Fibroblast of lung (primary cell): ENCODE results near the gene WEE1. TPM values are rescaled to one million over a fixed set of nuclear protein-coding genes. Genes with fewer than 3 reads are reported as not detected.

Experiments
- DNase-seq, 2 donors: peaks; one replicate each; pipeline versions ENCODE4 v3.0.0 to v3.0.0-alpha.2; 2010; ENCODE audit warnings: low read depth in 2 of 2
- H2AFZ ChIP-seq: 2 replicates; pipeline ENCODE4 v1.5.1; 2012; ENCODE audit warnings: low read length, control low read depth, inconsistent platforms
- H3K27ac ChIP-seq: 2 replicates; pipeline ENCODE4 v1.5.1; 2011; ENCODE audit warnings: low read length, control low read depth; ENCODE audit not compliant: insufficient read depth
- H3K27me3 ChIP-seq: 2 replicates; pipeline ENCODE4 v1.5.1; 2011; ENCODE audit warnings: mild to moderate bottlenecking, low read length; ENCODE audit not compliant: control insufficient read depth, insufficient read depth
- H3K36me3 ChIP-seq: 2 replicates; pipeline ENCODE4 v1.5.1; 2011; ENCODE audit warnings: low read length; ENCODE audit not compliant: control insufficient read depth, insufficient read depth
- H3K4me1 ChIP-seq: 2 replicates; pipeline ENCODE4 v1.5.1; 2011; ENCODE audit warnings: low read length; ENCODE audit not compliant: control insufficient read depth, insufficient read depth; ENCODE audit errors: extremely low read depth
- H3K4me2 ChIP-seq: 2 replicates; pipeline ENCODE4 v1.5.1; 2011; ENCODE audit warnings: low read length, control low read depth; ENCODE audit not compliant: insufficient read depth; ENCODE audit errors: extremely low read depth
- H3K4me3 ChIP-seq, 4 experiments: fragments of 200-600 bp in 1 of 4; sonication (generic) in 1 of 4; replicated peaks in 1 of 4; 2 replicates each; pipeline ENCODE4 v1.5.1; 2011 to 2016; ENCODE audit warnings: low read length in 4 of 4, low read depth in 3 of 4, mild to moderate bottlenecking in 3 of 4, control low read depth in 2 of 4, inconsistent platforms in 1 of 4, mixed read lengths in 1 of 4; ENCODE audit not compliant: insufficient read depth in 1 of 4; ENCODE audit errors: control extremely low read depth in 1 of 4
- H3K79me2 ChIP-seq: 2 replicates; pipeline ENCODE4 v1.5.1; 2012; ENCODE audit warnings: mild to moderate bottlenecking, low read length, inconsistent platforms; ENCODE audit not compliant: control insufficient read depth, insufficient read depth
- H3K9ac ChIP-seq: 2 replicates; pipeline ENCODE4 v1.5.1; 2011; ENCODE audit warnings: mild to moderate bottlenecking, low read length, control low read depth; ENCODE audit not compliant: insufficient read depth
- H3K9me3 ChIP-seq: 2 replicates; pipeline ENCODE4 v1.5.1; 2012; ENCODE audit warnings: low read depth, low read length; ENCODE audit not compliant: control insufficient read depth, insufficient read depth
- H4K20me1 ChIP-seq: 2 replicates; pipeline ENCODE4 v1.5.1; 2011; ENCODE audit warnings: low read length; ENCODE audit not compliant: control insufficient read depth, insufficient read depth; ENCODE audit errors: extremely low read depth
- EZH2 ChIP-seq: IDR thresholded peaks from 2 replicates; pipeline ENCODE4 v1.5.1; 2012; ENCODE audit warnings: low read length, control low read depth, mild to moderate bottlenecking; ENCODE audit errors: missing control alignments
- polyA plus RNA-seq, 2 donors: library from polyadenylated mRNA; depleted of rRNA in 1 of 2; stranded (reverse) in 1 of 2; unstranded in 1 of 2; fragments of >200 nt; gene quantifications; 2 replicates each; pipeline ENCODE4 v1.2.1, GENCODE V29; 2011 to 2012; ENCODE audit warnings: missing spikeins in 1 of 2
- total RNA-seq: library from RNA; depleted of rRNA; stranded (reverse); fragments of >200 nt; gene quantifications from 2 replicates; pipeline ENCODE4 v1.2.1, GENCODE V29; 2014
- TF ChIP-seq, protein P1 (sequence below), 2 donors: IDR thresholded peaks in 1 of 2; conservative IDR thresholded peaks in 1 of 2; 1 replicate in 1 of 2; 2 replicates in 1 of 2; pipeline ENCODE4 v1.5.1; 2011 to 2012; ENCODE audit warnings: low read length in 2 of 2, control low read depth in 1 of 2, inconsistent platforms in 1 of 2, low read depth in 1 of 2, mild to moderate bottlenecking in 1 of 2

The WEE1 gene
- total and polyA plus RNA-seq, 2 donors (not counting 1 experiment from before 2014, with no cell fraction given), result 55.2 to 77.5 TPM

DNA sequence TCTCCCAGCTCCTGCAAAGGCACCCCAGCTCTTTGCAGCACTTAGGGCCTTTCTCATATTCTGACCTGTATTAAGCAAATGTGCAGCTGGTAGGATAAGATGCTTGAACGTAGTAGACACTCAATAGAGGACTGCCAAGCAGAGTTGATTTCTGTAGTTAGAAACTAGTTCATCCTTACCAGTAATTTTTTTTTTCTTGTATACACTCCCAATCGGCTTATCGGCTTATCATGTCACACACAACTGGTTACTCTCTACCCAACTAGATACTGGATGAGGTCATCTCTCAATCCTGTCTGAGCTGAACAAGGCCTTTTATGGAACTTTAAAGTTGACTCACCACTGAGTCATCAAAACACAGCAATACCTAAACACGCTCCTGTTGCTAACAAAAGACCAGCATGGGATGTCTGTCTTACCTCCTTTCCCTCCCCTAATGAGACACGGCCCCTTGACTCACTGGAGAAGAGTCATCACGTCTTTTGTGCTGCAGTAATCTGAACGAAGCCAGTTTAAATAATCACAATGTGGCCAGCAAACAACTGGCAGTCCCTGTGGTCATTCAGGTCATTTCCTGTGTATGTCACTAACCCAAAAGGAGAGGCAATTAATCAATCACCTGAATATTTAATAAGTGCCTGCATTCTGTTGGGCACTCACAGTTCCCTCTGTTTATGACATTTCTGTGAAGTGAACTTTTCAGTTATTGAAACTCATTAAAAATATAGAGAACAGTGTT is 7.5 kb upstream of the WEE1 start:
- no peaks in the 10 kb centered on the region for H3K79me2 ChIP-seq
- TF ChIP-seq, protein P1, sequence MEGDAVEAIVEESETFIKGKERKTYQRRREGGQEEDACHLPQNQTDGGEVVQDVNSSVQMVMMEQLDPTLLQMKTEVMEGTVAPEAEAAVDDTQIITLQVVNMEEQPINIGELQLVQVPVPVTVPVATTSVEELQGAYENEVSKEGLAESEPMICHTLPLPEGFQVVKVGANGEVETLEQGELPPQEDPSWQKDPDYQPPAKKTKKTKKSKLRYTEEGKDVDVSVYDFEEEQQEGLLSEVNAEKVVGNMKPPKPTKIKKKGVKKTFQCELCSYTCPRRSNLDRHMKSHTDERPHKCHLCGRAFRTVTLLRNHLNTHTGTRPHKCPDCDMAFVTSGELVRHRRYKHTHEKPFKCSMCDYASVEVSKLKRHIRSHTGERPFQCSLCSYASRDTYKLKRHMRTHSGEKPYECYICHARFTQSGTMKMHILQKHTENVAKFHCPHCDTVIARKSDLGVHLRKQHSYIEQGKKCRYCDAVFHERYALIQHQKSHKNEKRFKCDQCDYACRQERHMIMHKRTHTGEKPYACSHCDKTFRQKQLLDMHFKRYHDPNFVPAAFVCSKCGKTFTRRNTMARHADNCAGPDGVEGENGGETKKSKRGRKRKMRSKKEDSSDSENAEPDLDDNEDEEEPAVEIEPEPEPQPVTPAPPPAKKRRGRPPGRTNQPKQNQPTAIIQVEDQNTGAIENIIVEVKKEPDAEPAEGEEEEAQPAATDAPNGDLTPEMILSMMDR (conservative IDR thresholded peaks at IDR 0.05 in 1 of 2, IDR thresholded peaks at IDR 0.05 in 1 of 2; ENCODE audit: low read depth in 1 of 2, low read length in 2 of 2), result no peak
- no peak for TF ChIP-seq EZH2
- no peaks in the 10 kb centered on the region for H4K20me1 ChIP-seq
- peak overlapping the region; percentile 69 for H3K4me2 ChIP-seq
- no peak overlapping the region for H3K4me3 ChIP-seq
- peak overlapping the region; percentile 92 for H3K27ac ChIP-seq
- H3K27me3 ChIP-seq, result no peaks in the 10 kb centered on the region
- no peaks in the 10 kb centered on the region for H3K9me3 ChIP-seq
- H2AFZ ChIP-seq, result no peak overlapping the region
- no peaks in the 10 kb centered on the region for H3K36me3 ChIP-seq
- H3K9ac ChIP-seq, result peak overlapping the region; percentile 55
- DNase-seq, result peak; percentile 100
- peaks cover 19% of the 10 kb centered on the region for H3K4me1 ChIP-seq

DNA sequence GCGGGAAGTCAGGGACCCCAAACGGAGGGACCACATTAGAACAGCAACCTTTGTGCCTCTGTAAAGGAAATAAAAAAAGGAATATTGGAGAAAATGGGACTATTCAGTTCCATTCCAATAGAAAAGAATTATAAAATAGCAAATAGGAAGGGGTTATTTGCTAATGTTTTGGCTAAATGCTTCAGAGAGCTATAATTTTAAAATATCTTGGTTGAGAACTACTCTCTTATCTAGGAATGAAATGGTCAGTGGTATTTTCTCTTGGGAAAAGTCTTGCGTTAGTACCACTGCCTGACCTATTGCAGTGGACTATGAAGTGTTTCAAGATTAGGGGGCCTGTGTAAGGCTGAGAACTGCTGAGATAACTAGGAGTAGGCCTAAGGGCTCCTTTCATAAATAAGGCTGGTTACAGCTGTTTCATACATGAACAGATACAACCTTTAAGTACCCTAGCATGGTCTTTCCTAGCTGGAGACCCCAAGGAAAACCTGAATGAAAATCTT is 6.9 kb upstream of the WEE1 start:
- TF ChIP-seq, protein P1 (conservative IDR thresholded peaks at IDR 0.05 in 1 of 2, IDR thresholded peaks at IDR 0.05 in 1 of 2; ENCODE audit: low read depth in 1 of 2, low read length in 2 of 2), result no peak
- Histone ChIP-seq H4K20me1 (no peaks in the 10 kb centered on the region), H3K27me3 (no peaks in the 10 kb centered on the region), H3K4me2 (peak overlapping the region; percentile 26), H3K27ac (peak overlapping the region; percentile 92), H2AFZ (no peak overlapping the region), H3K36me3 (no peaks in the 10 kb centered on the region), H3K79me2 (no peaks in the 10 kb centered on the region), H3K4me3 (no peak overlapping the region), H3K9me3 (no peaks in the 10 kb centered on the region), H3K9ac (peak overlapping the region; percentile 49), H3K4me1 (peaks cover 19% of the 10 kb centered on the region)
- DNase-seq, result peak; percentile 87 to 92

DNA sequence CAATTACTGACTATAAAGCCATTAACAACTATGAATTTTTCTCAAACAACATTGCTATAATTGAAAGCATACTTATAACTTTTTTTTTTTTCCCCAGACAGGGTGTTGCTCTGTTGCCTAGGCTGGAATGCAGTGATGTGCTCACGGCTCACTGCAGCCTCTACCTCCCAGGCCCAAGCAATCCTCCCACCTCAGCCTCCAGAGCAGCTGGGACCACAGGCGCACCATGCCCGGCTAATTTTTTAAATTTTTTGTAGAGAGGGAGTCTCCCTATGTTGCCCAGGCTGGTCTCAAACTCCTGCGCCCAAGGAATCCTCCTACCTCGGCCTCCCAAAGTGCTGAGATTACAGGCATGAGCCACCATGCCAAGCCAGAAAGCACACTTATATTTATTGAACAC is 6.1 kb upstream of the WEE1 start:
- Histone ChIP-seq H3K4me2 (no peak overlapping the region), H3K27me3 (no peaks in the 10 kb centered on the region), H3K79me2 (no peaks in the 10 kb centered on the region), H3K4me3 (no peak overlapping the region), H4K20me1 (no peaks in the 10 kb centered on the region), H2AFZ (no peak overlapping the region), H3K27ac (peak overlapping the region; percentile 92), H3K9me3 (no peaks in the 10 kb centered on the region), H3K9ac (no peak overlapping the region), H3K36me3 (no peaks in the 10 kb centered on the region), H3K4me1 (peaks cover 19% of the 10 kb centered on the region)
- no peak for DNase-seq
- TF ChIP-seq, protein P1 (conservative IDR thresholded peaks at IDR 0.05 in 1 of 2, IDR thresholded peaks at IDR 0.05 in 1 of 2; ENCODE audit: low read depth in 1 of 2, low read length in 2 of 2), result no peak
- TF ChIP-seq EZH2, result no peak
